Muscle layer of duodenum (tissue), 2 donors: Measurements from ENCODE around the gene CALHM3.

ENCODE experiments used
- H3K27ac ChIP-seq: one replicate; pipeline ENCODE4 v1.7.0; 2013; ENCODE audit warnings: mild to moderate bottlenecking, low read length
- H3K27me3 ChIP-seq: one replicate; pipeline ENCODE4 v1.7.0; 2013; ENCODE audit warnings: low read depth, mild to moderate bottlenecking, control low read depth, low read length
- H3K36me3 ChIP-seq, 2 donors: one replicate each; pipeline ENCODE4 v1.7.0; 2013; ENCODE audit warnings: low read length in 2 of 2, control low read depth in 1 of 2, mild to moderate bottlenecking in 1 of 2; ENCODE audit not compliant: insufficient read depth in 2 of 2, control insufficient read depth in 1 of 2
- H3K4me1 ChIP-seq, 2 donors: one replicate each; pipeline ENCODE4 v1.7.0; 2013; ENCODE audit warnings: low read length in 2 of 2, mild to moderate bottlenecking in 2 of 2, control low read depth in 1 of 2, moderate library complexity in 1 of 2; ENCODE audit not compliant: insufficient read depth in 2 of 2, control insufficient read depth in 1 of 2
- H3K4me3 ChIP-seq, 2 donors: one replicate each; pipeline ENCODE4 v1.7.0; 2013; ENCODE audit warnings: low read length in 2 of 2, low read depth in 1 of 2, mild to moderate bottlenecking in 1 of 2
- H3K9me3 ChIP-seq, 2 donors: one replicate each; pipeline ENCODE4 v1.7.0; 2013; ENCODE audit warnings: low read length in 2 of 2, control low read depth in 1 of 2, mild to moderate bottlenecking in 1 of 2; ENCODE audit not compliant: control insufficient read depth in 1 of 2
- donor health status: healthy.

Gene CALHM3

DNA sequence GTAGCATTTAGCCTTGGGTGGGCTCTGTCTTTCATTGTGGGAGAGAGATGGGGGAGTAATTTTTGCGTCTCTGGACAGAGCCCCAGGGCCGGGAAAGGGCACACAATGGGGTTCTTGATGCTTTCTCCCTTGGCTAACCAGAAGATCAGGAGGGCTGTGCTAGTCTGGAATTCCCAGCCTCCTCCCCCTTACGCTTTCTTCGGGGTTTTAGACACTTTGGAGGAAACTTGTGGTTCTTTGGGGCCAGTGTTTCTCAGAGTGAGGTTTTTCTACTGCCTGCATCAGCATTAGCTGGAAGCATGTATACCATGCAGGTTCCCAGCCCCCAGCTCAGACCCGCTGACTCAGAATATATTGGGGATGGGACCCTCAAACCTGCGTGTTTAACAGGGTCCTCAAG is 21.4 kb upstream of the CALHM3 start:
- no peak overlapping the region for H3K4me3 ChIP-seq

DNA sequence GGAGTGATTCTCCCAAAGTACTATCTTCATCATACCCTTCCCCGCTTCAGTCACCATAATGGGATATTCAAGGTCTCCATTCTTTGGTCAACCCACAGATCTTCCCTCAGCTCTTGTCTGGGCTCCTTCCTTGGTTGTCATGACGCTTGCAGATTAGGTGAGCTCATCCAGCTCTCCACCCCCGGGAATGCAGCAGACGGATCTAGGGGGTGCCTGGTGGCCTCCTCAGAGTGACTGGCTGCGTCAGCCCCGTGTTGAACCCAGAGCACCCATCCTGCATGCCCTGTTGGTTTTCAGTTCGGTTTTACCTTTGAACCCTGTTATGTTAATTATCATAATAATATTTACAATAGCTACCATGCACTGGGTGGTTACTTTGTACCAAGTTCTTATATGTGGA is 20.8 kb upstream of the CALHM3 start:
- H3K27me3 ChIP-seq: peaks cover 5% of the 10 kb centered on the region
- H3K27ac ChIP-seq: no peak overlapping the region
- H3K9me3 ChIP-seq: no peaks in the 10 kb centered on the region

More for the DNA sequence above, 21.4 kb upstream of the CALHM3 start:
- no peaks in the 10 kb centered on the region for H3K27me3 ChIP-seq
- no peak overlapping the region for H3K27ac ChIP-seq
- H3K4me1 ChIP-seq: peaks cover 0 to 3% of the 10 kb centered on the region in 2 donors
- H3K9me3 ChIP-seq: no peaks in the 10 kb centered on the region
- H3K36me3 ChIP-seq: no peaks in the 10 kb centered on the region

DNA sequence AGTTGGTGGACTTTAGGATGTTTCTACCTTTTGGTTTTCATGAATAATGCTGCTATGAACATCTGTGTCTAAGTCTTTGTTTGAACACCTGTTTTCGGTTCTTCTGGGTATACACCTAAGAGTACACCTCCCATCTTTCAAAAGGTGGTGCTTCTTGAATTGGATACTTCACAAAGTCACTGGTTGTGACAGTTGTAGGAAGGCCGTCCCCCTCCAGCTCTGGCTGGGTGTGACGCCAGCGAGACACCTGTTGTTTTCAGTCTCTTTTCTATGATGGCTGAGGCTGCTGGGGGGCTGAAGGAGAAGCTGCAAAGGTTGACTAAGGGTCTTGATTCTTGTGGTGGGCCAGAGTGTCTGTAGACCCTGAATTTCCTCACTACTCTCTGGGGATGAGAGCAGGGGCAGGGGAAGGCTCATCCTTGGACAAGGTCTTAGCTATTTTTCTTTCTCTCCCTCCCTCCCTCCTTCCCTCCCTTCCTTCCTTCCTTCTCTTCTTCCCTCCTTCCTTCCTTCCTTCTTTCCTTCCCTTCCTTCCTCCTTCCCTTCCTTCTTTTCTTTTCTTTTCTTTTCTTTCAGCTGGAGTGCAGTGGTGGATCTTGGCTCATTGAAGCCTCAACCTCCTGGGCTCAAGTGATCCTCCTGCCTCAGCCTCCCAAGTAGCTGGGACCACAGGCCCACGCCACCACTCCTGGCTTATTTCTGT is 20.0 kb upstream of the CALHM3 start:
- H3K36me3 ChIP-seq: no peaks in the 10 kb centered on the region
- peaks cover 9% of the 10 kb centered on the region for H3K27me3 ChIP-seq
- no peak overlapping the region for H3K4me3 ChIP-seq
- no peaks in the 10 kb centered on the region for H3K9me3 ChIP-seq
- H3K4me1 ChIP-seq: peaks cover 3 to 7% of the 10 kb centered on the region in 2 donors
- no peak overlapping the region for H3K27ac ChIP-seq

More for the DNA sequence above, 20.8 kb upstream of the CALHM3 start:
- Histone ChIP-seq H3K4me3 (no peak overlapping the region), H3K36me3 (no peaks in the 10 kb centered on the region), H3K4me1 (peaks cover 0 to 3% of the 10 kb centered on the region in 2 donors)

DNA sequence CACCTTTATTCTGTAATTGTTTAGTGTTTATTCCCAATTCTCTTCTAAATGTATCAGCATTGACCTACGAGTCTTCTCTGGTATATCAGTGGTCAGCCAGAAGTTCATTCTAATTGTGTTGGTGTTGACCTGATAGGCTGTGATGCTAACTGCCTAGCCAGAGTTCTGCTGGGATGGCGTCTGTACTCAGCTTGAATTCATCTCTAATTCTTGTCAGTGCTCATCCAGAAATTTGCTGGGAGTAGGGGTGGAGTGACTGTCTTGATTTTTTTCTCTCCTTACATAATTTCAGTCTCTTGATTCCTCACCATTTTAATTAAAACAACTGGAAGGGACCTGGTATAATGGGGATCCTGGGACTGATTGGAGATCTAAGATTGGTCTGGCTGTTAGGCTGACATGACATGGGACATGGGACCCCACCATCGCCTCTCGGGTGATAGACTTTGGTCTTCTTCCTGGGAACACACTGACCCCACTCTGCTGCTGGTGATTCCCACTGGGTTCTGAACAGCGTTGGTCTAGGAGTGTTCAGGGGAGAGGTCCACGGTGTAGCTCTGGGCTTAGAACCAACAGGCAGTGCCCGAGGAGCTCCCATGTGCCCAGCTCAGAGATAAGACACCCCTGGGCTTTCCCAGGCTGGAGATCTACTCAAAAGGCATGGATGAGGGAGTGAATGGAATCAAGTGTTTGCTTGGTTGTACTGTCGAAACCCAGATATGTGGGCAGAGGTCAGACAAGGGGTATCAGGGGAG is 18.3 kb upstream of the CALHM3 start:
- H3K4me3 ChIP-seq: no peak overlapping the region
- no peaks in the 10 kb centered on the region for H3K36me3 ChIP-seq
- peaks cover 3 to 18% of the 10 kb centered on the region in 2 donors for H3K4me1 ChIP-seq
- H3K27me3 ChIP-seq: peaks cover 12% of the 10 kb centered on the region
- H3K27ac ChIP-seq: no peak overlapping the region
- no peaks in the 10 kb centered on the region for H3K9me3 ChIP-seq

DNA sequence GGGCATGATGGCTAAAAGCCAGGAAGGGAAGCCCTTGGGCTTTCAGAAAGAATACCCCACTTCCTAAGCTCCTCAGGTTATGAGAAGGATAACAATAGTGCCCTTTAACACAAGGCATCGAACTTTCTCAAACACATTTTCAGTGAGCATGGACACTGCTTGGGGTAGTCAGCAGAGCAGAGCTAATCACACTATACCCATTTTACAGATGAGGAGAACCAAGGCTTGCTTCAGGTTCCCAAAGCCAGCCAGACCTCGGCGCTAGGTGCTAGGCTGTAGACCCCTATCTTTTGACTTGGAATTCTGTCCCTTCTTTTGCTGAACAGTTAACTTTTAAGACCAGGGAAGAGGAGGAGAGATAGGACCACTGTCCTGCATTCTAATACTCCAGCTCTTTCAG is 16.3 kb upstream of the CALHM3 start:
- Histone ChIP-seq H3K27ac (no peak overlapping the region), H3K4me3 (no peak overlapping the region), H3K27me3 (peaks cover 12% of the 10 kb centered on the region), H3K4me1 (peaks cover 3 to 21% of the 10 kb centered on the region in 2 donors), H3K36me3 (no peaks in the 10 kb centered on the region), H3K9me3 (no peaks in the 10 kb centered on the region)

DNA sequence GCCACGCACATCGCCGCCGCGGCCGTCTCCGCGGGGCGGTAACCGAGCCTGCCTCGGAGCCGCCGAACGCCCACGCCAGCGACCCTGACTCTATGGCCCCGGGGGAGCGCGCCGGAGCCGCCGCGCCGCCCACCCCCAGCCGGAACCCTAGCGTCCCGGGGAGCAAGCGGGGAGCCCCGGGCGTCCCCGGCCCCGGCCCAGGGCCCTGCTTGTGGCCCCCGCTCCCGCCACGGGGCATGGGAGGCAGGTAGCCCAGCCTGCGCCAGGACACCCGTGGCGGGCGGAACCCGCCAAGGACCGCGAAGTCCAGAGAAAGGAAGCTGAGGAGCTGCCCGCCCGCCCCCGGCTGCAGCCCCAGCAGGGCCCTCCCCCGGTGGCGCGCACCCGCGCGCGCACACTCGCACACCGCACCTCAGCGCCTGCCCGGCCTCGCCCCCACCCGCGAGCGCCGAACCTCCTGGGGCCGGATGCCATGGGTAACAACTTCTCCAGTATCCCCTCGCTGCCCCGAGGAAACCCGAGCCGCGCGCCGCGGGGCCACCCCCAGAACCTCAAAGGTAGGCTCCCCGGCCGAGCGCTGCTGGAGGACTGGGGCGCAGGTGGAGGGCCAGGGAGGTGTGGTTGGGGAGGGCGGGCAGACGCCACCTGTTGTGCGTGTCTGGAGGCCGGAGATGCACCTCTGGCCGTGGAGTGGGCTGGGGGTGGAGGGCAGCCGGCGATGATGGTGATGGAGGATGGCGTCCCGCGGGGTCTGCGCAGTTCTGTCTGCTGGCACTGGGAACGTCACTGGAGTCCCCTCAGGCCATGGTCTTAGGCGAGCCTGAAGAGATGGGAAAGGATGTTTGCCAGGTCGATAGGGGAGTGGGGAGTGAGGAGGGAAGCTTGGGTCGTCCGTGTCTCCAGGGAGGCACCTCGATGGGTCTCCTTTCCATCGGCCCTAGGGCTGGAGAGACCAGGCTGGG is 15.2 kb upstream of the CALHM3 start:
- Histone ChIP-seq H3K27ac (no peak overlapping the region), H3K4me3 (peak overlapping the region in 1 of 2 donors; percentile 74), H3K36me3 (no peaks in the 10 kb centered on the region), H3K9me3 (no peaks in the 10 kb centered on the region), H3K27me3 (peaks cover 12% of the 10 kb centered on the region), H3K4me1 (peaks cover 0 to 21% of the 10 kb centered on the region in 2 donors)

DNA sequence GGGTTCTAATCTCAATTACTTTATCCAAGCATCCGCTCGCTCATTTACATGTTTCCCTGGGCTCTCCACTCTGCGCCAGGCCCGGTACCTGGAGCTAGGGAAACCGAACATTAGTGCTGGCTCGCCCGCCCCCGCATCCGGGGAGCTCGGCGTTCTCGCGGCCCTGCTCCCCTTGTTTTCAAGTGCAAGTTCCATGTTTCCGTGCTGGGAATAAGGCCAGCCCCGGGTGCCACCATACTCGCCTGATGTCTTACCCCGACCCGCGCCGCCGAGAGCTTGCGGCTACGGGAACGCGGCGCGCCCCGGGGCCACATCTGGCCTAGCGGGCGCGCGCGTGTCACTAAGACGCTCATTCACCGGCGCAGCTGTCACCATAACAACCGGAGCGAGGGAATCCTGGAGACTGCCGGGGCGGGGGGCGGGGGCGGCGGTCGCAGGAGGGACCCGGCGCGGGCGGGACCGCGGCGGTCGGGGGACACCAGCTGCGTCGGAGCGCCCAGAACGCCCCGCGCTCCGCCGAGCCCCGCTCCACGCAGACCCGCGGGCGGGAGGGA is 14.4 kb upstream of the CALHM3 start, which contains the start of gene NEURL1:
Gene NEURL1, plus strand, starts transcription at position 344 of the 554 bp plus-strand sequence. CDS start 683 bp downstream, outside the sequence.
- Histone ChIP-seq H3K4me3 (peak within 1 kb of the TSS; percentile 37 to 74), H3K4me1 (peaks cover 0 to 21% of the 10 kb centered on the region in 2 donors), H3K27me3 (peaks cover 12% of the 10 kb centered on the region), H3K9me3 (no peaks in the 10 kb centered on the region), H3K36me3 (no peaks in the 10 kb centered on the region), H3K27ac (no peak within 1 kb of the TSS)

DNA sequence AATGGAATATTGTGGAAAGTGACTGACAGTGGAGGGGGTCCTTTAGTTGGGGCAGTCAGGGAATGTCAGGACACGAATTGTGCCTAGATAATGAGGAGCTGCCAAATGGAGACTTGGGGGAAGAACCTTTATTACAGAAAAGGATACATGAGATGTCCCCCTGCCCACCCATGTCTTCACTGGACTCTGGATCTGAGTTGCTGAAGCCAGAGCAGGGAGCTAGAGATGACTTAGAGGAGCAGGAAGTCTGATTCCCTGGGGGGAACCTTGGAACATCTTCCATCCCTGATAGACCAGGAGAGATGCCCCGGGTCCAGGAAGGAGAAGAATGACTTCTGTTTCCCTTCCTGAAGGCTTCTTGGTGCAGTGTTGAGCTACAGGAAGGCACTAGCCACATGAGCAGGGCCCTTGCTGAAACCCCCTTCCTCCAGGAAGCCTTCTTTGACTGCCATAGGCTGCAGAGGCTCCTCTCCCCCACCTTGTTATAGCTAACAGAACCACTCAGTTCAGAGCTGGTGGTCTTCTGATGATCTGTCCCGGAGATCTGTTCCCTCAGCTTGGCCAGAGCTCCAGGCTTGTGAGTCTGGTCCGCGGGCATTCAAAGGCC is 13.7 kb upstream of the CALHM3 start:
- peak overlapping the region in 1 of 2 donors; percentile 74 for H3K4me3 ChIP-seq
- peaks cover 0 to 21% of the 10 kb centered on the region in 2 donors for H3K4me1 ChIP-seq
- no peak overlapping the region for H3K27ac ChIP-seq
- peaks cover 12% of the 10 kb centered on the region for H3K27me3 ChIP-seq
- H3K9me3 ChIP-seq: no peaks in the 10 kb centered on the region
- no peaks in the 10 kb centered on the region for H3K36me3 ChIP-seq

DNA sequence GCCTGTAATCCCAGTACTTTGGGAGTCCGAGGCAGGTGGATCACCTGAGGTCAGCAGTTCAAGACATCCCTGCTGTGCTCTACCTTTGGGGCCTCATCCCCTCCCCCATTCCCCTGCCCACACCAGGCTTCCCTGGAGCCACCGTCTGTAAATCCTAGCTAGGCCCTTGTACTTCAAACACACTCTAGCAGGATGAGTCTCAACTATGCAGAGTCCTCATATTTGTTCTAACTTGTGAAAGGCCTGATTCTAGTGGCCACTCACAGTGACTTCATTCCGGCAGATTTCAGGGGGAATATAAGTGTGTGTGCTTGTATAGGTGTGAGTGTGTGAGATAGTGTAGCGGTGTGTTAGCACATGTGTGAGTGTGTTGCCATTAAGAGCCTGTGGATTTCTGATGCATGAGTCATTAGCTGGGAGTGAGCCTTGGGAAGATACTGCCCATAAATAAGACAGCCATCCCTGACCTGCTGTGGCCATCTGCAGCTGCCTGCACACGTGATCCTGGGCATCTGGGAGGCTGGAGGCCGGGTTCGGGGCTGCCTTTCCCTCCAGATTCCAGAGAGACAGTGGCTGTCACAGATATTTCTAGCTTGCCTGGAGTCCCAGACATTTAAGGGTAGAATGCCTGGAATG is 12.8 kb upstream of the CALHM3 start:
- Histone ChIP-seq H3K27me3 (peaks cover 12% of the 10 kb centered on the region), H3K27ac (no peak overlapping the region), H3K36me3 (no peaks in the 10 kb centered on the region), H3K9me3 (no peaks in the 10 kb centered on the region), H3K4me3 (no peak overlapping the region), H3K4me1 (peaks cover 0 to 21% of the 10 kb centered on the region in 2 donors)

DNA sequence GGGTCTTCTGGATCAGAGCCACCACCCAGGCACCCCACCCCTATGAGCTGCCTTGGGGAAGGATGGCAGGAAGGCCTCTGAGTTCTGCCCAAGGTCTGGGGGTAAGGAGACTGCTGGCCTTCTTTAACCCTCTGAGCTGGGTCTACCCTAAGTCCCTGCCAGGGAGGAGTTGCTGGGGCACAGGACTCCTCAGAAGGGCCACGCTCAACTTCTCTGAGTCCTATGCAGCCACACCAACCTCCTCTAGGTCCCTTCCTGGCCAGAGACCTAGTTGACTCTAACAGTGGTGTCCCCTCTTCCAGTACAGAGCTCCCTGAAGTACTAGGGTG is 11.9 kb upstream of the CALHM3 start:
- peaks cover 12% of the 10 kb centered on the region for H3K27me3 ChIP-seq
- peaks cover 0 to 25% of the 10 kb centered on the region in 2 donors for H3K4me1 ChIP-seq
- H3K9me3 ChIP-seq: no peaks in the 10 kb centered on the region

More for the DNA sequence above, 11.9 kb upstream of the CALHM3 start:
- Histone ChIP-seq H3K4me3 (no peak overlapping the region), H3K27ac (no peak overlapping the region), H3K36me3 (no peaks in the 10 kb centered on the region)
